HG02610 (cell line): ENCODE results near the gene ITPR1.
"Not testable (repeated sequence)": the region's sequence is repeated elsewhere in the genome, so short reads cannot be mapped to it uniquely, and the experiment has no call there.

Experiments
- ATAC-seq: cut with Tn5 transposase; IDR thresholded peaks from one replicate; pipeline ENCODE4 v1.9.1; 2021; ENCODE audit warnings: mild to moderate bottlenecking, moderate library complexity; ENCODE audit not compliant: unreplicated experiment

ITPR1 gene

DNA sequence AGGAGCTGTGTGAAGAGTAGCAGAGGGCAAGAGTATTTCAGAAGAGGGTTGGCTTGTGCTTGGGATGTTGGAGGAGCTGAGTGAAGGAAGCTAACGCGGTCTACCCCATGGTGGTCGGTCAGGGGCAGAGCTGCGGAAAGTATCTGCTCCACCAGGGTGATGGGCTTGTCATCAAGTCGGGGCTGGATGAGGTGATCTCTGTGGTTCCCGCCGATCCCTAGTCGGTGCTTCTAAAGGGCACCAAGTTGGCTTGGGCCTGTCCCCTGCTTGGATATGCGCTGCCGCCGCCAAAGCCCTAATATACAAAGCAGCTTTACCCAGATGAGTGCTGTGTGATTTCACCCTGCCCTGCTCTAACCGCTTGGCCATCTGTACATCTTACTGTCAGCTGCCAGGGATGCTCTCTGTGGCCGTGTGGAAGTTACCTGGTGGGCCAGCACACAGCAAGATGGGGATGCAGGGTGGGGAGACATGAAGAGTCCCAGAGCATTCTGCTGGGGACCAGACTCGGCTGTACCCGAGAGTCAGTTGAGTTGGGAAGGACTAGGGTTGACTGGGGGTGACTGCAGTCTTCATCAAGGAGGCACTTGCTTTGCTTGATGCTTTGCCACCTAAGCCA lies 260.0 kb downstream of the ITPR1 start:
- no peak for ATAC-seq

DNA sequence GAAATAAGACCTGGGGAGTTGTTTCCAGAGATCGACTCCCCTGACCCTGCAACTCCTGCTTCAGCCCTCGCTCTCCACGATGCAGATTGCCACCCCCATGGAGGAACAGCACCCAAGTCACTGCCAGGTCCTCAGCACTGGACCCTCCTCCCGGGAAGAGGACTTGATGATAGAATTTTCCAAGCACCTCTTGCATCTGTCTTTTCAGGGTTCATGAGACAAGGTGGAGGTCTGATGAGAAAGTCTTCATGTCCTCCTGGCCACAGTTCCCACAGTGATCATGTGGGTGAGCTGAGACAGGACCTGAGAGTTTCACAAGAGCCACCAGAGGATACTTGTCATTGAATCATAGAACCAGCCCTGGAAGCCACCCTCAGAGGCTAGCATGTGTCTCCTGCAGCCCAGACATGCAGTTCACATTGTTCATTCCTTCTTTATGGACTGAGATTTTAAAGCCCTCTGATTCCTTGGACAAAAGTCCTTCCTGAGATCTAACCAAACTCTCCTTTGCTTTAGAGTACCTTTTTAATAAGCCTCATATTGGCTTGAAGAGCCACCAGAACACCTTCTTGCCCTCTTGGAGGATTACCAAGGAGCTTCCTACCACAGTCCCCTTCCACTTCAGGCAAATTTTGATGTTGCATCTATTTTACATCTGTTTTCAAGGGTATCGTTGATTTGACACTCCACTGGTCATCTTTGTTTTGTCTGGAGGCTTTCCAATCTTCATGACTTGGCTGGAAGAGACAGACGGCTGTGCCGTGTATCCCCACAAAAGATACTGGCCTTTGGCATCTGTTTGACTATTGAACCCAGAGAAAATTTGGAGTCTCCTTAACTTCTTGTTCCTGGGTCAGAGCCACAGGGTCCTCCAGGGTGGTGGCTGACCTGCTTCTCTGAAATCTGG lies 261.3 kb downstream of the ITPR1 start:
- peak; percentile 76 for ATAC-seq

DNA sequence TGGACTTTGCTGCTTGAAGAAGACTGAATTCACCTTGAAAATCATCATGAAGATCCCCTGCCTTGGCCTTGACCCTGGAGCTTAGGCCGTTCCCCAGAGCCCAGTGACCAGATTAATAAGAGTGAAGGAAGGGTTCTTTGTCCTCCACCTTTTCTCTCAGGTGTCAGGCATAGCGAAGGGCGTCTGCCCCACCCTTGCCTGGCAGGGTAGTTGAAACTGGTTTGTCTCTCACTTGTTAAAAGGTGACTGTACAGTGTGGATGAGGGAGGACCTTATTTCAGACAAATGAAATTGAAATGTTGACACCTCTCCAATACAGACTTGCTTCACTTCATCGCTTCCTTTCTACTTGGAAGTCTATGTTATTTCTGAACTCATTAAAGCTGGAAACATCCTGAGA lies 262.4 kb downstream of the ITPR1 start:
- no peak for ATAC-seq

GRCh38 chr3:4756057-4756775 lies 263.1 kb downstream of the ITPR1 start:
- no peak for ATAC-seq

DNA sequence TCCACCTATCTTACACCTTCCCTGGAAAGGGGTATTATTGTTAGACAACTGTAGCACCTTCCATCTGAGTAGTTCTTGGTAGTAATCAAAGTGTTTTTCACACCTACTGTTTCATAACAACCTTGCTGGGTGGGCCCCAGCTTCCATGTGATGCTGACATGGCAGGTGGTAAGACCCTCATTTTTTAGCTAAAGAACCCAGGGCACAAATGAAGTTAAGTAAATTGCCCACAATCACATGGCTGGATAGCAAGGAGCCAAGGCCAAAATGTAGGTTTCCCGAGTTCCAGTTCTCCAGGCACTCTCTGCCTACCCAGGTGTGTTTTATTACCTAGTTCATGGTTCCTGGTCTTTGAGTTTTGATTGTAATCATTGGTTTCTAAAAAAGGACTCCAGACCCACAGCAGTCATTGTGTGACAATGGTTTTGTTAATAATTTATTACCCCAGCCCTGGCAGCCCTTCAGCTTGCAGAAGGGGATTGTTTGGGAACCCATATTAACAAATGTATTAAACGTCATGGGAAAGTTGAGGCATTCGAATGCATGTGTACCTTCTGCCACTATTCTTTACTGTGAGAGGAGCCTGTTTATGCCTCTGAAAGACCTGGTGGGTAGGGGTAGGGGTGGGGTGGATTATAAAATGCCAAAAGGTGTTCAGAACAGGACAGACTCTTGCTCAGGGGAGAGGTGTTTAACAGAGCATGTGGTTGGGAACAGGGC lies 263.9 kb downstream of the ITPR1 start:
- ATAC-seq, result peak; percentile 22

GRCh38 chr3:4757575-4758248 lies 264.6 kb downstream of the ITPR1 start:
- no peak for ATAC-seq

- ATAC-seq, result no peak
These were observed 265.2 kb downstream of the ITPR1 start for GRCh38 chr3:4758249-4758860.

- no peak for ATAC-seq
These were observed 266.0 kb downstream of the ITPR1 start for GRCh38 chr3:4758957-4759656.

DNA sequence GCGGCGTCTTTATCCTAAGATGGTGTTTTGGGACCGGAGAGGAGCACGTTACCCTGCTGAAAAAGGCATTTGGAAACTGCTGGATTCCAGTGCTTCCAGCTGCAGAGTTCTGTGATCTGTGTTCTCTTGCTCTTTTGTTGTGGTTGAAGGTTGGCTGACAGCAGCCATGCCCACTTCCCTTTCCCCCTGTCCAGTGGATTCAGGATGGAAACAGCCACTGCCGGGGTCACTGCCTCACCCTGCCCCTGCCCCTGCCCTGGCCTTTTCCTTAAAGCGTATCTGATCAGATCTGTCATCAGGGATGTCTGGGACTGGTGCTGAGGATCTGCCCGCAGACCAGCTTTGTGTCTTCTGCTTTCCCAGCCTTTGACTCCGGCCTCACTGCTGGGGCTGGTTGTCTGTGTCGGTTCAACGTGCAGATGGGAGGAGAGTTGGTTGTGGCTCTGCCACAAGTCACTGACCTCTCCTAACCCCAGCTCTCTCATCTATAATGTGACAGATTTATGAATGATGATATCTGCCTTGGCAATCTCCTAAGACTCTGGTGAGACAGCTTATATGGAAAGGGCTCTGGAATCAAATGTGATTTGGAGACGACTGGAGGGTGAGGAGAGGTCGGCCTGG lies 266.7 kb downstream of the ITPR1 start:
- no peak for ATAC-seq

DNA sequence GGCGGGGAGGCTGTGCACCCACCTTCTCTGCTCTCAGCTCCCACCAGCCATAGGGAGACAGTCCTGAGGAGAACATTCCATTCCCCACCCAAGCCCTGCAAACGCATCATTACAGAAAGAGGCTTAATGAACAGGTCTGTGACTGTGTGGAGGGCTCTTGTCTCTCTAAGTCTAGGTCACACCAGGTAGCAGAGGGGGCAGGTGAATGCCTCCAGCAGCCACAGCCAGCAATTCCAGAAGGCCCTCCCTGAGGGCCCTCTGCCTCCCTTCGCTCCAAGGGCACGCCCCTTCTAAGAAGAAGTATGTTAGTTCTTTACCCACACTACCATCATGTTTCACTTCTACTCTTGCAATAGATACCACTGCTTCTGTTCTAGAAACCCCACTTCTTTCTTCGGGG lies 268.6 kb downstream of the ITPR1 start:
- no peak for ATAC-seq

DNA sequence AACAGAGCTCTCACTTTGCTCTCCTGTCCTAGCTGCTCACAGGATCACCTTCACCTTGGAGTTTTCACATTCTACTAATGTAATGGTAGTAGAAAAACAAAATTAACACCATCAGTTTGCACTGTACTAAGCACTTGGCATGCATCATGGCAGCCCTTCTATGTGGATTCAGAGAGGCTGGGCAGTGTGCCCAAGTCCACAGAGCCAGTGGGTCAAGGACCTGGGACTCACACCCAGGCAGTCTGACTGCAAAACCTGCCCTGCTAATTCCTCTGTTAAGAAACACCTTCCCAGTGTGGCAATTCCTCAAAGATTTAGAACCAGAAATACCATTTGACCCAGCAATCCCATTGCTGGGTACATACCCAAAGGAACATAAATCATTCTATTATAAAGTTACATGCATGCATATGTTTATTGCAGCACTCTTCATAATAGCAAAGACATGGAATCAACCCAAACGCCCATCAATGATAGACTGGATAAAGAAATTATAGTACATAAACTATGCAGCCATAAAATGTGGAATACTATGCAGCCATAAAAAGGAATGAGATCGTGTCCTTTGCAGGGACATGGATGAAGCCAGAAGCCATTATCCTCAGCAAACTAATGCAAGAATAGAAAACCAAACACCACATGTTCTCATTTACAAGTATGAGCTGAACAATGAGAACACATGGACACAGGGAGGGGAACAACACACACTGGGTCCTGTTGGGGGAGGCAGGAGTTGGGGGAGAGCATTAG lies 269.5 kb downstream of the ITPR1 start:
- ATAC-seq, result not testable (repeated sequence)

DNA sequence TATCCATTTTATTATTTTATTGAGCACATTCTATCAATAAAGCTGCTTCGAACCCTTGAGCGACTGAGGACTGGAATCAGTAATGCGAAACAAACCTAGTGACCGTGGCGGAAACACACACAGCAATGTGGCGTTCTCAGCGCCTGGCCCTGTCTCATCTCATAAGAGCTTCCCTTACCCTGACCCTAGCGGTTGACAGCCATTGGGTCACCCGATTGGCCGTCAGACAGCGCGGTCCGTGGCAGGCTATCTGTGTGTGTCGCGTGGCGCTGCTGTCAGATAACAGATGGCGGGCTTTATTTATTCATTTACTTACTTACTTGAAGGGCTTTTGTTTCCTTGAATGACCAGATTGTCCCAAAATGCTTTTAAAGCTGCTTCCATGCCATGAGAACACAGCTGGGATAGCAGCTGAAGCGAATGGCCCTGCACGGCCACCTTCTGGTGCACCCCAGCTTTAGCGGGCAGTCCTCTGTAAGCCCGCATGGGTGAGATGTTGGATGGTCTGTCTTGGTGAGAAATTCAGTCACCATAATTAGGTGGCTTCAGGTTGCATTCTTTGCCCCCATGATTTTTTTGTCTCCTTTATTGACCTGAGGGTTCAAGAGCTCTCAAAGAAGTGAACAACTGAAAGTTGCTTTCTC lies 270.6 kb downstream of the ITPR1 start:
- ATAC-seq, result no peak

- ATAC-seq, result no peak
These were observed 272.1 kb downstream of the ITPR1 start for GRCh38 chr3:4765212-4765611.

- ATAC-seq, result no peak
These were observed 273.1 kb downstream of the ITPR1 start for GRCh38 chr3:4766263-4766662.

DNA sequence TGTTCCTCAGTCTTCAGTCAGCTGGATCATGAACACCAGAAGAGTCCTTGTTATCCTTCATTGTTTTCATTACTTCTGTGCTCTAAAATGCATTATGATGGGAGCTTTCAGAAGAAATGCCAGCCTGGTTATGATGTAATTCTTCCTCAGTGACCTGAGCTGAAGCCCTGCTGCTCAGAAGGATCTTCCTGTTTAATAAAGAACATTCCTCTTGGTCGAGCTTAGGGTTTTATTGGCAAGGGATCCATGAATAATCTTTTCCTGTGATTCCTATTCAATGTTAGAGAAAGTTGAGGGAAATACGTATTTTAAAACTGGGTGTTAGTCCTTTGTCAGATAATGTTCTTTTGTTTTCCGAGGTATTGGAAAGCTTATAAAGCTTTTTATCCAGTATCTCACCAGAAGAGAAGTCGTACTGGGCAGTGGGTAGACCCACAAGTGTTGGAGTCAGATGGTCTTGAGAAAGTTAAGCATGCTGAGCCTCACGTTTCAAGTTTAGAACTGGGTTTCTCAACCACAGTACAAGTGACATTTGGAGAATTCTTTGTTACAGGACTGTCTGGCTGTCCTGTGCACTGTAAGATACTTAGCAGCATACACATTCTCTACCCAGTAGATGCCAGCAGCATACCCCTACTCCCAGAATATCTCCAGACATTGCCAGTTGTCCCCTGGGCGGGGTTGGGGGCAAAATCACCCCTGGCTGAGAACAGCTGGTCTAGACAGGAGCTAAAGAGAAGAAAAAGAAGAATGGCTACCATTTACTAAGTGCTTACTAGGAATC lies 273.8 kb downstream of the ITPR1 start:
- ATAC-seq, result no peak

- no peak for ATAC-seq
These were observed 274.9 kb downstream of the ITPR1 start for GRCh38 chr3:4768021-4768420.

DNA sequence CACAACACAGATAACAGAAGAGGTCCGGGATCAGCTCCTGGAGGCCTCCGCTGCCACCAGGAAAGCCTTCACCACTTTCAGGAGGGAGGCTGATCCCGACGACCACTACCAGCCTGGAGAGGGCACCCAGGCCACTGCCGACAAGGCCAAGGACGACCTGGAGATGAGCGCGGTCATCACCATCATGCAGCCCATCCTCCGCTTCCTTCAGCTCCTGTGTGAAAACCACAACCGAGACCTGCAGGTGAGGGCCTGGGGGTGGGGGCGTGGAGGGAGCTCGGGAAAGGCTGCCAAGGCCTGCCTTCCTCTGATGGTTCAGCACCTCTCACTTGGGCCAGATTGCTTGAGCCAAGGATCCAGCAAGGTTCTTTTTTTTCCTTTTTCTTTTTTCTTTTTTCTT lies 275.4 kb downstream of the ITPR1 start:
- ATAC-seq, result no peak
